A549 (cell line): ENCODE measurements around the gene DIP2C. TPM values are rescaled to one million over a fixed set of nuclear protein-coding genes. Genes with fewer than 3 reads are reported as not detected.
A peak's percentile ranks its signal among the peaks of the same experiment; 100 is the strongest.

Experiments used
- ATAC-seq, 2 experiments: fragments of 200-7000 bp in 1 of 2; fragments of >200 bp in 1 of 2; cut with Nextera tagmentation in 1 of 2; cut with Tn5 transposase in 1 of 2; 3 replicates each; pipeline versions ENCODE4 v1.8.0 to v1.9.1; 2018 to 2020; ENCODE audit warnings: mild to moderate bottlenecking in 1 of 2, moderate library complexity in 1 of 2
- CTCF ChIA-PET: fragments of 300-600 bp; sonication (Branson Sonifier 250); formaldehyde crosslinking; extraction: SDS; loops from one replicate; lab custom pipeline; 2021; ENCODE audit warnings: antibody characterized with exemption, inconsistent platforms; lab: Yijun Ruan, JAX
- POLR2A ChIA-PET: fragments of 350-600 bp; formaldehyde crosslinking; extraction: SDS; loops from one replicate; lab custom pipeline; 2021; ENCODE audit warnings: antibody characterized with exemption, inconsistent platforms; lab: Yijun Ruan, JAX
- DNase-seq, 2 experiments: peaks; one replicate each; pipeline versions ENCODE4 v3.0.0 to v3.0.0-alpha.2; 2011 to 2016; ENCODE audit warnings: low read depth in 1 of 2, low spot score in 1 of 2
- FAIRE-seq: peaks from 2 replicates; lab custom pipeline; 2011; peaks lifted over from hg19 to GRCh38; lab: Jason Lieb, UNC
- H3K27ac ChIP-seq, 2 experiments: fragments of >200 bp; sonication (Bioruptor Twin); formaldehyde crosslinking; 3 replicates each; pipeline ENCODE4 v1.5.1; 2016 to 2017
- H3K4me1 ChIP-seq: fragments of >200 bp; sonication (Bioruptor Twin); formaldehyde crosslinking; 3 replicates; pipeline ENCODE4 v1.6.1; 2016
- H3K4me2 ChIP-seq: fragments of >200 bp; sonication (Bioruptor Twin); formaldehyde crosslinking; 3 replicates; pipeline ENCODE4 v1.6.1; 2016
- H3K4me3 ChIP-seq: fragments of >200 bp; sonication (Bioruptor Twin); formaldehyde crosslinking; 3 replicates; pipeline ENCODE4 v1.5.1; 2016
- H3K9me3 ChIP-seq: fragments of >200 bp; sonication (Bioruptor Twin); formaldehyde crosslinking; 3 replicates; pipeline ENCODE4 v1.6.1; 2016
- BCL3 ChIP-seq: fragments of >200 bp; sonication (Bioruptor Twin); formaldehyde crosslinking; IDR thresholded peaks from 3 replicates; pipeline ENCODE4 v1.6.1; 2016
- CBX2 ChIP-seq: fragments of 200-600 bp; sonication (generic); IDR thresholded peaks from 2 replicates; pipeline ENCODE4 v1.6.1; 2016; ENCODE audit warnings: low read depth, mild to moderate bottlenecking, borderline replicate concordance
- CBX8 ChIP-seq: fragments of 200-600 bp; sonication (generic); IDR thresholded peaks from 2 replicates; pipeline ENCODE4 v1.6.1; 2016
- CTCF ChIP-seq: fragments of >200 bp; sonication (Bioruptor Twin); formaldehyde crosslinking; IDR thresholded peaks from 3 replicates; pipeline ENCODE4 v1.5.1; 2016
- E2F6 ChIP-seq: IDR thresholded peaks from 2 replicates; pipeline ENCODE4 v1.6.1; 2012; ENCODE audit warnings: low read depth, borderline replicate concordance
- EP300 ChIP-seq, 2 experiments: fragments of >200 bp; sonication (Bioruptor Twin); formaldehyde crosslinking; IDR thresholded peaks; 2 replicates in 1 of 2; 3 replicates in 1 of 2; pipeline ENCODE4 v1.6.1; 2016 to 2017
- FOXS1 ChIP-seq: fragments of 250-450 bp; sonication (Bioruptor Pico); IDR thresholded peaks from 2 replicates; pipeline ENCODE4 v1.5.0; 2020; ENCODE audit warnings: mild to moderate bottlenecking, moderate library complexity
- GATA3 ChIP-seq: IDR thresholded peaks from 2 replicates; pipeline ENCODE4 v1.6.1; 2012; ENCODE audit warnings: borderline replicate concordance
- HDAC2 ChIP-seq: fragments of 200-600 bp; sonication (generic); IDR thresholded peaks from 2 replicates; pipeline ENCODE4 v1.6.1; 2016
- HES2 ChIP-seq: fragments of >200 bp; sonication (Bioruptor Twin); formaldehyde crosslinking; IDR thresholded peaks from 2 replicates; pipeline ENCODE4 v1.6.1; 2016
- HEYL ChIP-seq: fragments of 250-450 bp; sonication (Bioruptor Pico); IDR thresholded peaks from 2 replicates; pipeline ENCODE4 v1.8.0; 2021; ENCODE audit warnings: mild to moderate bottlenecking, moderate library complexity
- JUN ChIP-seq, 2 experiments: fragments of >200 bp; sonication (Bioruptor Twin); formaldehyde crosslinking; IDR thresholded peaks; 2 replicates in 1 of 2; 3 replicates in 1 of 2; pipeline ENCODE4 v1.6.1; 2016 to 2017
- KDM5A ChIP-seq: fragments of 200-600 bp; sonication (generic); IDR thresholded peaks from 2 replicates; pipeline ENCODE4 v1.6.1; 2016; ENCODE audit warnings: antibody characterized with exemption, mild to moderate bottlenecking
- NFE2L2 ChIP-seq: fragments of 150-350 bp; conservative IDR thresholded peaks from 2 replicates; pipeline ENCODE4 v1.6.1; 2014; ENCODE audit warnings: low read length
- NPAS2 ChIP-seq: fragments of 250-450 bp; sonication (Bioruptor Pico); IDR thresholded peaks from 2 replicates; pipeline ENCODE4 v1.8.0; 2022; ENCODE audit warnings: mild to moderate bottlenecking, moderate library complexity, borderline replicate concordance
- RAD21 ChIP-seq, 2 experiments: fragments of >200 bp in 1 of 2; sonication (Bioruptor Twin) in 1 of 2; formaldehyde crosslinking in 1 of 2; IDR thresholded peaks in 1 of 2; conservative IDR thresholded peaks in 1 of 2; 2 replicates in 1 of 2; 3 replicates in 1 of 2; pipeline ENCODE4 v1.6.1; 2012 to 2018; ENCODE audit warnings: inconsistent platforms in 1 of 2
- RCOR1 ChIP-seq: fragments of 150-350 bp; IDR thresholded peaks from 2 replicates; pipeline ENCODE4 v1.6.1; 2014; ENCODE audit warnings: antibody characterized with exemption, low read length, low read depth
- ZC3H11A ChIP-seq: fragments of 450-650 bp; IDR thresholded peaks from 2 replicates; pipeline ENCODE4 v1.6.1; 2014; ENCODE audit warnings: antibody characterized with exemption, mild to moderate bottlenecking
- WGBS: methylation state at CpG from one replicate; pipeline ENCODE4 v1.1.6; 2017; ENCODE audit errors: missing lambda C conversion rate; 5-methylcytosine and 5-hydroxymethylcytosine counted together
- polyA plus RNA-seq, 4 experiments: library from polyadenylated mRNA; depleted of rRNA in 3 of 4; stranded (reverse); fragments of >200 nt; fragmentation: RNase III in 1 of 4; extraction: RNeasy Plus Mini Kit Qiagen cat#74134 plus additional on column Dnase treatment in 1 of 4; gene quantifications; 2 replicates in 3 of 4; 3 replicates in 1 of 4; pipeline ENCODE4 v1.2.3, GENCODE V29; 2011 to 2017
- TF ChIP-seq, protein P1 (sequence below): fragments of 450-650 bp; IDR thresholded peaks from 2 replicates; pipeline ENCODE4 v1.6.1; 2014; ENCODE audit warnings: antibody characterized with exemption
- TF ChIP-seq, protein P2 (sequence below): IDR thresholded peaks from 2 replicates; pipeline ENCODE4 v1.6.1; 2012

DIP2C gene
- polyA plus RNA-seq, 2 of the 4 experiments (the other 2 are of a cell fraction): 3.7 to 5.0 TPM

DNA sequence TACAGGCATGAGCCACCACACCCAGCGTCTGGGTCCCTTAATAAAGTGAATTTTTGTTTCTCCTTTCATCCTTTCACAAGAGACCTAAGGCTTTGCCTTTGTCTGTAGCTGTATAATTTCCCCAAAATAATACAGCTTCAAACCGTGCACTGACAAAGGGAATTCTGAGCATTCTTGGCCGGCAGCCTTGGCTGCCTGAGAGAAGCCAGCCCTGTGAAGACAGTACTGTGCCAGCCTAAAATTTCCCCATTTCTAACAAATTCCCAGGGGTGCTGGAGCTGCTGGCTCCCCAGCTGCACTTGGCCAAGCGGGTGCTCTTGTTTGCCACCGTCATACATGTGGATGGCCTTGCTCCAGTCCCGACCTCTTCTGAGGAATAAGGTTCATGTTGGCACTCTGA, 448.0 kb downstream of the DIP2C start:
- Histone ChIP-seq H3K27ac (no peak overlapping the region), H3K4me2 (no peak overlapping the region)
- no peak for TF ChIP-seq KDM5A
- no peak for TF ChIP-seq JUN (IDR thresholded peaks at IDR 0.05)
- TF ChIP-seq, protein P1, sequence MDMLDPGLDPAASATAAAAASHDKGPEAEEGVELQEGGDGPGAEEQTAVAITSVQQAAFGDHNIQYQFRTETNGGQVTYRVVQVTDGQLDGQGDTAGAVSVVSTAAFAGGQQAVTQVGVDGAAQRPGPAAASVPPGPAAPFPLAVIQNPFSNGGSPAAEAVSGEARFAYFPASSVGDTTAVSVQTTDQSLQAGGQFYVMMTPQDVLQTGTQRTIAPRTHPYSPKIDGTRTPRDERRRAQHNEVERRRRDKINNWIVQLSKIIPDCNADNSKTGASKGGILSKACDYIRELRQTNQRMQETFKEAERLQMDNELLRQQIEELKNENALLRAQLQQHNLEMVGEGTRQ: no peak
- no peak for TF ChIP-seq E2F6
- no peak for TF ChIP-seq HEYL (CRISPR knock-in tag)
- TF ChIP-seq FOXS1 (CRISPR knock-in tag): no peak
- TF ChIP-seq NFE2L2: no peak
- no peak for TF ChIP-seq RCOR1
- TF ChIP-seq RAD21 (conservative IDR thresholded peaks at IDR 0.05 in 1 of 2, IDR thresholded peaks at IDR 0.05 in 1 of 2): no peak
- no peak for TF ChIP-seq BCL3
- TF ChIP-seq, protein P2, sequence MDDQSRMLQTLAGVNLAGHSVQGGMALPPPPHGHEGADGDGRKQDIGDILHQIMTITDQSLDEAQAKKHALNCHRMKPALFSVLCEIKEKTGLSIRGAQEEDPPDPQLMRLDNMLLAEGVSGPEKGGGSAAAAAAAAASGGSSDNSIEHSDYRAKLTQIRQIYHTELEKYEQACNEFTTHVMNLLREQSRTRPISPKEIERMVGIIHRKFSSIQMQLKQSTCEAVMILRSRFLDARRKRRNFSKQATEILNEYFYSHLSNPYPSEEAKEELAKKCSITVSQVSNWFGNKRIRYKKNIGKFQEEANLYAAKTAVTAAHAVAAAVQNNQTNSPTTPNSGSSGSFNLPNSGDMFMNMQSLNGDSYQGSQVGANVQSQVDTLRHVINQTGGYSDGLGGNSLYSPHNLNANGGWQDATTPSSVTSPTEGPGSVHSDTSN: no peak
- no peak for TF ChIP-seq CBX2
- no peak for TF ChIP-seq HES2
- TF ChIP-seq HDAC2: no peak
- TF ChIP-seq NPAS2 (CRISPR knock-in tag): no peak
- TF ChIP-seq GATA3: no peak
- no peak for TF ChIP-seq ZC3H11A
- no peak for TF ChIP-seq EP300 (IDR thresholded peaks at IDR 0.05)
- TF ChIP-seq CBX8: no peak
- TF ChIP-seq, all 56 proteins: peak for 0
- no peak for ATAC-seq
- CTCF ChIA-PET: no interaction called here
- no peaks in the 10 kb centered on the region for H3K9me3 ChIP-seq
- no peaks in the 10 kb centered on the region for H3K4me1 ChIP-seq
- DNase-seq: no peak
- WGBS: 90% methylated on average over 6 of the region's 6 CpGs
- H3K4me3 ChIP-seq: no peak overlapping the region
- POLR2A ChIA-PET: no interaction called here
- FAIRE-seq: no peak

DNA sequence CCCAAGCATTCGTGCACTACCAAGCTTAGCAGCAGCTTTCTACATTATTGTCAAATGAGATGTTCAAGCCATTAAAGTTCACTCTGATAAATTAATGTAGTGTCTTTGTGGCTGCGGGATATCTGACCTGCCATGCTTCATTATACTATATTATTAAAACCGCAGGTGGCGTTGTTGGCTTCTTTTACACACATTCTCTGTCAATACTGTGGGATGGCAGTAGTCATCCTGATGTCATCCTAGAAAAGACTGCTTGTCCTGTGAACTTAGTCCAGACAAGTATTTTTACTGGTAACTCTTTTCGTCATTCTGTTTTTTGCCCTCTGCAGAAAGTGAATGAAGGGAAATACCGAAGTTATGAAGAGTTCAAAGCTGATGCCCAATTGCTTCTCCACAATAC, 450.4 kb downstream of the DIP2C start:
- Histone ChIP-seq H3K27ac (no peak overlapping the region), H3K4me3 (no peak overlapping the region), H3K9me3 (no peaks in the 10 kb centered on the region), H3K4me1 (no peaks in the 10 kb centered on the region), H3K4me2 (no peak overlapping the region)
- ChIA-PET POLR2A (no interaction called here), CTCF (interaction anchor here (1.0 kb wide), 1 partner anchor 10 kb away, joined by 3 read pairs; no protein-coding TSS in a partner anchor)
- FAIRE-seq (no peak), DNase-seq (peak in 1 of 2 experiments; percentile 18), ATAC-seq (peak; percentile 46 to 54; a peak in 2 of 6 replicates)
- 88% methylated on average over 6 of the region's 6 CpGs for WGBS
- TF ChIP-seq RAD21 (conservative IDR thresholded peaks at IDR 0.05 in 1 of 2, IDR thresholded peaks at IDR 0.05 in 1 of 2): 0 out of 5 replicates have a peak, but pooled peaks have one; percentile 24 to 30
- TF ChIP-seq CTCF: 0 out of 3 replicates have a peak, but pooled peaks have one; percentile 21
- TF ChIP-seq CBX2: no peak
